ENCODE results near the gene CDKN2C.
"Not testable (repeated sequence)": the region's sequence is repeated elsewhere in the genome, so short reads cannot be mapped to it uniquely, and the experiment has no call there.

CDKN2C gene

DNA sequence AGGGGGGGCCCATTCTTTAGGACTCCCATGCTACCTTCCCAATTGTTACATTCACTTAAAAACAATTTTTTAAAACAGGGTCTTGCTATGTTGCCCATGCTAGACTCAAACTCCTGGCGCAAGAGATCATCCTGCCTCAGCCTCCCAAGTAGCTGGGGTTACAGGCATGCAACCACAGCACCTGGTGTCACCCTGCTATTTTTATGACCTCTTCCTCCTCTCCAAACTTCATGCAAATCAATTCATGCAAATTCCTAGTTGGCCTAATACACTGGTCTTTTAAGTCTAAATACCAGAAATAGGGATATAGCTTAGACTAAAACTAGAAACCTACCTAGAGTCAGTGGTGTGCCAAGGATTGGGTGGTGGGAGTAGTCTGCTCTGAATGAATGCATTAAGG, 30.1 kb downstream of the CDKN2C start:
- no peak overlapping the region for H3K4me3 ChIP-seq (ENCODE audit: low read depth, low read length)
- peaks cover 3% of the 10 kb centered on the region; the same call in 1 of the 2 replicates for H3K4me1 ChIP-seq (ENCODE audit: control insufficient read depth, insufficient read depth, low read length)
- H3K9me3 ChIP-seq (ENCODE audit: control insufficient read depth, insufficient read depth, low read depth, low read length): no peaks in the 10 kb centered on the region
- no peaks in the 10 kb centered on the region for H3K36me3 ChIP-seq (ENCODE audit: control insufficient read depth in 2 of 2, insufficient read depth in 1 of 2, low read length in 2 of 2)
- ChIA-PET CTCF (interaction anchor here (0.7 kb wide), 1 partner anchor 226 kb away, joined by 4 read pairs; no protein-coding TSS in a partner anchor), POLR2A (no interaction called here)
- TF ChIP-seq, protein P1, sequence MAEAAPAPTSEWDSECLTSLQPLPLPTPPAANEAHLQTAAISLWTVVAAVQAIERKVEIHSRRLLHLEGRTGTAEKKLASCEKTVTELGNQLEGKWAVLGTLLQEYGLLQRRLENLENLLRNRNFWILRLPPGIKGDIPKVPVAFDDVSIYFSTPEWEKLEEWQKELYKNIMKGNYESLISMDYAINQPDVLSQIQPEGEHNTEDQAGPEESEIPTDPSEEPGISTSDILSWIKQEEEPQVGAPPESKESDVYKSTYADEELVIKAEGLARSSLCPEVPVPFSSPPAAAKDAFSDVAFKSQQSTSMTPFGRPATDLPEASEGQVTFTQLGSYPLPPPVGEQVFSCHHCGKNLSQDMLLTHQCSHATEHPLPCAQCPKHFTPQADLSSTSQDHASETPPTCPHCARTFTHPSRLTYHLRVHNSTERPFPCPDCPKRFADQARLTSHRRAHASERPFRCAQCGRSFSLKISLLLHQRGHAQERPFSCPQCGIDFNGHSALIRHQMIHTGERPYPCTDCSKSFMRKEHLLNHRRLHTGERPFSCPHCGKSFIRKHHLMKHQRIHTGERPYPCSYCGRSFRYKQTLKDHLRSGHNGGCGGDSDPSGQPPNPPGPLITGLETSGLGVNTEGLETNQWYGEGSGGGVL (tag by site-specific recombination; IDR thresholded peaks at IDR 0.05): no peak
- 0 out of 2 replicates have a peak, but pooled peaks have one; percentile 9 for TF ChIP-seq ZNF121 (tag by site-specific recombination; IDR thresholded peaks at IDR 0.05)
- no peak overlapping the region for H3K27ac ChIP-seq (ENCODE audit: extremely low read depth, low read depth, low read length)

DNA sequence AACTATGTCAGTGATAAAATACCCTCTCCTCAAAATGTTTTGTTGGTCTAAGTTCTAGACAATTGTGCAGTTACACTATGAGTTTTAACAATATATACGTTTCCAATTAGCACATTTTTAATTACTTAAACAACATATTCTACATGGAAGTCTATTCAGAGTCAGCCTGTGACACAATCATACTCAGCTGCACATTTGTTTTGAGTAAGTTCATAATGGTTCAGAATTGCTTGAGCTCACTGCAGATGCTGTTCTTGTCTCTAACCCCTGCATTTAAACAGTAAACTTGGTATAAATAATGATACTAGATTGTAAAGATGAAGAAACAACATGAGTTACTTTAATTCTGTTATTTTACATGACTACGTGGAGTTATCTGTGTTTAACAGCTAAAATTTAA, 30.6 kb downstream of the CDKN2C start:
- Histone ChIP-seq H3K9me3 (ENCODE audit: control insufficient read depth, insufficient read depth, low read depth, low read length) (no peaks in the 10 kb centered on the region), H3K36me3 (ENCODE audit: control insufficient read depth in 2 of 2, insufficient read depth in 1 of 2, low read length in 2 of 2) (no peaks in the 10 kb centered on the region), H3K27ac (ENCODE audit: extremely low read depth, low read depth, low read length) (no peak overlapping the region), H3K4me3 (ENCODE audit: low read depth, low read length) (no peak overlapping the region), H3K4me1 (ENCODE audit: control insufficient read depth, insufficient read depth, low read length) (peaks cover 3% of the 10 kb centered on the region; the same call in 1 of the 2 replicates)
- TF ChIP-seq FEZF1 (tag by site-specific recombination; IDR thresholded peaks at IDR 0.05): no peak
- no peak for TF ChIP-seq ZNF175 (tag by site-specific recombination; IDR thresholded peaks at IDR 0.05)
- no peak for TF ChIP-seq KLF1 (tag by site-specific recombination; IDR thresholded peaks at IDR 0.05)
- TF ChIP-seq ZNF157 (tag by site-specific recombination; IDR thresholded peaks at IDR 0.05): no peak
- no peak for TF ChIP-seq ZNF514 (tag by site-specific recombination; IDR thresholded peaks at IDR 0.05)
- ChIA-PET CTCF (interaction anchor here (0.7 kb wide), 1 partner anchor 226 kb away, joined by 4 read pairs; no protein-coding TSS in a partner anchor), POLR2A (no interaction called here)

DNA sequence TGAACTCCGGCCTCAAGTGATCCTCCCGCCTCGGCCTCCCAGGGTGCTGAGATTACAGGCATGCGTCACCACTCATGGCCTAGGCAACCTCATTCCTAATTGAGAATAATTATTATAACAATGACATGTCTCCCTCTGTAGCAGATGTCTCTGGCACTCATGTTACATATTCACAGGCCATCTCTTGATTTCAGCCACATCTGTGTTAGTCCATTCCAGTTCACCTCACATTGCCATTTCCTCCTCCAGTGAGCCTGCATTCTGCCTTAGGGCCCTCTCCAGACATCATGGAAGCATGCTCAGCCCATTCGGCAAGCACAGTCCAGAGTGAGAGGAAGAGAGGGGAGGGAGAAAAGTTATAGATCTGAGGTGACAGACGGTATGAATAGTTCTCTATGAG, 32.5 kb downstream of the CDKN2C start:
- H3K4me3 ChIP-seq (ENCODE audit: low read depth, low read length): no peak overlapping the region
- POLR2A ChIA-PET: no interaction called here
- TF ChIP-seq, protein P2, sequence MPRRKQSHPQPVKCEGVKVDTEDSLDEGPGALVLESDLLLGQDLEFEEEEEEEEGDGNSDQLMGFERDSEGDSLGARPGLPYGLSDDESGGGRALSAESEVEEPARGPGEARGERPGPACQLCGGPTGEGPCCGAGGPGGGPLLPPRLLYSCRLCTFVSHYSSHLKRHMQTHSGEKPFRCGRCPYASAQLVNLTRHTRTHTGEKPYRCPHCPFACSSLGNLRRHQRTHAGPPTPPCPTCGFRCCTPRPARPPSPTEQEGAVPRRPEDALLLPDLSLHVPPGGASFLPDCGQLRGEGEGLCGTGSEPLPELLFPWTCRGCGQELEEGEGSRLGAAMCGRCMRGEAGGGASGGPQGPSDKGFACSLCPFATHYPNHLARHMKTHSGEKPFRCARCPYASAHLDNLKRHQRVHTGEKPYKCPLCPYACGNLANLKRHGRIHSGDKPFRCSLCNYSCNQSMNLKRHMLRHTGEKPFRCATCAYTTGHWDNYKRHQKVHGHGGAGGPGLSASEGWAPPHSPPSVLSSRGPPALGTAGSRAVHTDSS (tag by site-specific recombination; IDR thresholded peaks at IDR 0.05): no peak
- no peak for TF ChIP-seq ZSCAN16 (tag by site-specific recombination; IDR thresholded peaks at IDR 0.05)
- H3K9me3 ChIP-seq (ENCODE audit: control insufficient read depth, insufficient read depth, low read depth, low read length): no peaks in the 10 kb centered on the region
- no peaks in the 10 kb centered on the region for H3K4me1 ChIP-seq (ENCODE audit: control insufficient read depth, insufficient read depth, low read length)
- H3K36me3 ChIP-seq (ENCODE audit: control insufficient read depth in 2 of 2, insufficient read depth in 1 of 2, low read length in 2 of 2): no peaks in the 10 kb centered on the region
- CTCF ChIA-PET: interaction anchor here (0.9 kb wide), 1 partner anchor 190 kb away, joined by 5 read pairs; no protein-coding TSS in a partner anchor
- H3K27ac ChIP-seq (ENCODE audit: extremely low read depth, low read depth, low read length): no peak overlapping the region

DNA sequence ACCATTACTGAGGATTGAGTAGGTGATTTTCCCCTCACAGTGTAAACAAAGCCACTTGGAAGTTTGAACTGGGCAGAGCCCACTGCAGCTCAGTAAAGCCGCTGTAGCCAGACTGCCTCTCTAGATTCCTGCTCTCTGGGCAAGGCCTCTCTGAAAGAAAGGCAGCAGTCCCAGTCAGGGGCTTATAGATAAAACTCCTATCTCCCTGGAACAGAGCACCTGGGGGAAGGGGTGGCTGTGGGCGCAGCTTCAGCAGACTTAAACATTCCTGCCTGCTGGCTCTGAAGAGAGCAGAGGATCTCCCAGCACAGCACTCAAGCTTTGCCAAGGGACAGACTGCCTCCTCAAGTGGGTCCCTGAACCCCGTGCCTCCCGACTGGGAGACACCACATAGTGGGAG, 35.5 kb downstream of the CDKN2C start:
- H3K27ac ChIP-seq (ENCODE audit: extremely low read depth, low read depth, low read length); POLR2A ChIA-PET; H3K36me3 ChIP-seq (ENCODE audit: control insufficient read depth in 2 of 2, insufficient read depth in 1 of 2, low read length in 2 of 2); H3K9me3 ChIP-seq (ENCODE audit: control insufficient read depth, insufficient read depth, low read depth, low read length); H3K4me3 ChIP-seq (ENCODE audit: low read depth, low read length); H3K4me1 ChIP-seq (ENCODE audit: control insufficient read depth, insufficient read depth, low read length): not testable (repeated sequence)
- CTCF ChIA-PET: interaction anchor here (0.6 kb wide), 1 partner anchor 88 kb away, joined by 3 read pairs; no protein-coding TSS in a partner anchor

DNA sequence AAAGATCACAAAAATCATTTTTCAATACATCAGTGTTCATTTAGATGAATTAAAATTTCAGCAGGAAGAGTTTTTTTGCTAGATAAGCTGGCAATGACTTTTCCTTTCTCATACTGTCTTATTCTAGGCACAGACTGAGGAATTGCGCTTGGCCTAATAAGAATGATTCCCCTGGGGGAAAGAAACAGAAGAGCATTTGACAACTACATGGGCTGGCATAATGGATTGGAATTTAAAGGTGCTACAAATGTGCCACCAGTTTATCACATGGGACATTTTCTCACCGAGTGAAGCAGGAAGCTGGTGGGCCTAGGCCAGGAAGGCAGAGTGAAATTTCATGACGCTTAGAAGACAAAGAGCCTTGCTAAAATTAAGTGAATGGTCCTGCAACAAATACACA, 39.3 kb downstream of the CDKN2C start:
- no peaks in the 10 kb centered on the region for H3K4me1 ChIP-seq (ENCODE audit: control insufficient read depth, insufficient read depth, low read length)
- CTCF ChIA-PET: interaction anchor here (1.1 kb wide), 1 partner anchor 14 kb away, joined by 5 read pairs; no protein-coding TSS in a partner anchor
- H3K27ac ChIP-seq (ENCODE audit: extremely low read depth, low read depth, low read length): no peak overlapping the region
- TF ChIP-seq GLI2 (tag by site-specific recombination; IDR thresholded peaks at IDR 0.05; ENCODE audit: borderline replicate concordance, low read depth): no peak
- TF ChIP-seq, protein P3, sequence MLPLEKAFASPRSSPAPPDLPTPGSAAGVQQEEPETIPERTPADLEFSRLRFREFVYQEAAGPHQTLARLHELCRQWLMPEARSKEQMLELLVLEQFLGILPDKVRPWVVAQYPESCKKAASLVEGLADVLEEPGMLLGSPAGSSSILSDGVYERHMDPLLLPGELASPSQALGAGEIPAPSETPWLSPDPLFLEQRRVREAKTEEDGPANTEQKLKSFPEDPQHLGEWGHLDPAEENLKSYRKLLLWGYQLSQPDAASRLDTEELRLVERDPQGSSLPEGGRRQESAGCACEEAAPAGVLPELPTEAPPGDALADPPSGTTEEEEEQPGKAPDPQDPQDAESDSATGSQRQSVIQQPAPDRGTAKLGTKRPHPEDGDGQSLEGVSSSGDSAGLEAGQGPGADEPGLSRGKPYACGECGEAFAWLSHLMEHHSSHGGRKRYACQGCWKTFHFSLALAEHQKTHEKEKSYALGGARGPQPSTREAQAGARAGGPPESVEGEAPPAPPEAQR (tag by site-specific recombination; IDR thresholded peaks at IDR 0.05): no peak
- no peak for TF ChIP-seq KLF10 (tag by site-specific recombination; IDR thresholded peaks at IDR 0.05)
- no peak for TF ChIP-seq ZNF610 (tag by site-specific recombination; IDR thresholded peaks at IDR 0.05; ENCODE audit: borderline replicate concordance)
- H3K36me3 ChIP-seq (ENCODE audit: control insufficient read depth in 2 of 2, insufficient read depth in 1 of 2, low read length in 2 of 2): no peaks in the 10 kb centered on the region
- no peaks in the 10 kb centered on the region; the same call in 1 of the 2 replicates for H3K9me3 ChIP-seq (ENCODE audit: control insufficient read depth, insufficient read depth, low read depth, low read length)
- H3K4me3 ChIP-seq (ENCODE audit: low read depth, low read length): no peak overlapping the region
- POLR2A ChIA-PET: no interaction called here

Measured in HEK293 (cell line).